GM21390 (cell line): ENCODE data around the gene USP35.

Experiments used
- ATAC-seq: cut with Tn5 transposase; IDR thresholded peaks from one replicate; pipeline ENCODE4 v1.9.1; 2021; ENCODE audit not compliant: unreplicated experiment

USP35 gene, protein sequence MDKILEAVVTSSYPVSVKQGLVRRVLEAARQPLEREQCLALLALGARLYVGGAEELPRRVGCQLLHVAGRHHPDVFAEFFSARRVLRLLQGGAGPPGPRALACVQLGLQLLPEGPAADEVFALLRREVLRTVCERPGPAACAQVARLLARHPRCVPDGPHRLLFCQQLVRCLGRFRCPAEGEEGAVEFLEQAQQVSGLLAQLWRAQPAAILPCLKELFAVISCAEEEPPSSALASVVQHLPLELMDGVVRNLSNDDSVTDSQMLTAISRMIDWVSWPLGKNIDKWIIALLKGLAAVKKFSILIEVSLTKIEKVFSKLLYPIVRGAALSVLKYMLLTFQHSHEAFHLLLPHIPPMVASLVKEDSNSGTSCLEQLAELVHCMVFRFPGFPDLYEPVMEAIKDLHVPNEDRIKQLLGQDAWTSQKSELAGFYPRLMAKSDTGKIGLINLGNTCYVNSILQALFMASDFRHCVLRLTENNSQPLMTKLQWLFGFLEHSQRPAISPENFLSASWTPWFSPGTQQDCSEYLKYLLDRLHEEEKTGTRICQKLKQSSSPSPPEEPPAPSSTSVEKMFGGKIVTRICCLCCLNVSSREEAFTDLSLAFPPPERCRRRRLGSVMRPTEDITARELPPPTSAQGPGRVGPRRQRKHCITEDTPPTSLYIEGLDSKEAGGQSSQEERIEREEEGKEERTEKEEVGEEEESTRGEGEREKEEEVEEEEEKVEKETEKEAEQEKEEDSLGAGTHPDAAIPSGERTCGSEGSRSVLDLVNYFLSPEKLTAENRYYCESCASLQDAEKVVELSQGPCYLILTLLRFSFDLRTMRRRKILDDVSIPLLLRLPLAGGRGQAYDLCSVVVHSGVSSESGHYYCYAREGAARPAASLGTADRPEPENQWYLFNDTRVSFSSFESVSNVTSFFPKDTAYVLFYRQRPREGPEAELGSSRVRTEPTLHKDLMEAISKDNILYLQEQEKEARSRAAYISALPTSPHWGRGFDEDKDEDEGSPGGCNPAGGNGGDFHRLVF

DNA sequence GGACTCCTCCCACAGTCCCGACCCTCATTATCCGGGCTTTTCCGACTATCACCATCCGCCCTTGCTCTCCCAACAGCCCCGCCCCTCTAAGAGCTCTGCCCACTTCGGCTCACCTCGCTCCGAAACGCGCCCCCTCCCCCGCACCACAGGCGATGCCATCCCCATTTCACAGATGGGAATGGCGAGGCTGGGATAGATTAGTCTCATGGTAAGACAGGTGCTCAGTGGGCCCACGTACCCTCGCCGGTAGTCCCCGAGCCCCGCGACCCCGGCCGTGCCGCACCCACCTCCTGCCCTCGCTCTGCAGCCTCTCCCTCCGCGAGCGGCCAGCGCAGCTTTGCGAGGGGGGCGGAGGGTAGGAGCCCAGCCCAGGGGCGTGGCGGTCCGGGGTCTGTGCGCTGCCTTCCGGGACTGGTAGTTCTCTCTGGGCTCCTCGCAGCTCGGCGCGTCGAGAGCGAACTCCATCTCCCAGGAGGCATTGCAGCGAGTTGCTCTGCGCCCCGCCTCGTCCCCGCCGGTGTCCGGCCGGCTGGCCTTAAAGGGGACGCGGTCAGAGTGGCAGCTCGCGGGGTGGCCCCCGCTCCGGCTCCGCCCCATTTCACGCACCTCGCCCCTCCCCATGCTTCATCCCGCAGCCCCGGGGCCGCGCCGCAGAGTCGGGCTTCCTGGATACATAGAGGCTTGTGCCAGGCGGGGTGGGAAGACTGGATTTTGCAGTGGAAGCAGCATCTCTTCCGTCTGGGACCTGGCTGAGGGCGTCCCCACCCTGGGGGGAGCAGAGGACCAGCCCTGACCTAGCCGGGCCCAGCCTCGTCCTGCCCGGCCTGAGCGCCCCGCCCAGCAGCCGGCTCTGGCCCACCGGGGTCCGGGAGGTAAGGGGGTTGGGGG, at the start of gene USP35, which contains the start of gene KCTD21:
TSS of gene USP35 (plus strand) at position 634 of the 888 bp plus-strand sequence. CDS start 7,327 bp downstream, outside the sequence.
TSS of gene KCTD21 (minus strand) at position 341 of the 888 bp plus-strand sequence. CDS start 14,072 bp downstream, outside the sequence.
- peak; percentile 97 for ATAC-seq

DNA sequence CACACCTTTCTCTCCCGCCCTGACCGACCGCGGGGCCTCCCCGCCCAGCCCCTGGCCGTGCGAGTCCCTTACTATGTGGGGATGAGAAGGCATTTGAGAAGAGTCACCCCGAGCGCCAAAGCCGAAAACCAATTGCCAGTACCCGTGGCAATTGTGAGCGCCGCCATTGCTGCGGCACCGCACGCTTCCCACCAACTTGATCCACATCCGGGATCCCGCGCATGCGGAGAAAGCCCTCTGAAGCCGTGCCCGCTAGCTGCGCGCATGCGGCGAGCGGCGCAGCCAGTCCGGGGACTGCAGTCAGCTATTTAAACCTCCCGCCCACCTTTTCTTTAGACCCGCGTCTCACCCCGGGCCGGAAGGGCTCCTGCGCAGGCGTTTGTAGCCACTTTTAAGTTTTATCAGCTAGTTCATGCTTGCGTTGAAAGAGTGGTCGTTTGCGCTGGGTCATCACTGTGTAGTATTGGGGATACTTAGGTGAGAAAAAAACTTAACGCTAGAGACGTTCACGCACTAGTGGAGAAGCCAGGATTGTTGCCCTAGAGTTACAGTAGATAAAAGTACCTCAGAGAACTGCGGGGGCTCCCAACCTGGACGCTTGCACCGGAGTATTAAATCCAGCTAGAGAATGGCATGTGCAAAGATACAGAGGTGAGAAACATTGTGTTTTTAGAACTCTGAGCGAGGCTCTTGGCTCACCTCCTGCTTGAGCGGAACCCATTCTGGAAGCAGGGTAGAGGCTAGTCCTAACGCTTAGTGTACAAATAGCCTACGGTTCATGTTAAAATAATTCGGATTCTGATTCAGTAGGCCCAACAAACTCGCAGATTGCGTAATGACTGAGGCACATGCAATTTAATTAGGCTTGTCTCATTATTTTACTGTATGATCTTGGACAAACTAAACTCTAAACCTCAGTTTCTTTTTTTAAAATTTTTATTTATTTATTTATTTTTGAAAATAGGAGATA, 49.0 kb upstream of the USP35 start, which contains the start of gene ALG8:
TSS of gene ALG8 (minus strand) at position 205 of the 970 bp plus-strand sequence. CDS start at position 167, 38 bp downstream.
- peak; percentile 88 for ATAC-seq

DNA sequence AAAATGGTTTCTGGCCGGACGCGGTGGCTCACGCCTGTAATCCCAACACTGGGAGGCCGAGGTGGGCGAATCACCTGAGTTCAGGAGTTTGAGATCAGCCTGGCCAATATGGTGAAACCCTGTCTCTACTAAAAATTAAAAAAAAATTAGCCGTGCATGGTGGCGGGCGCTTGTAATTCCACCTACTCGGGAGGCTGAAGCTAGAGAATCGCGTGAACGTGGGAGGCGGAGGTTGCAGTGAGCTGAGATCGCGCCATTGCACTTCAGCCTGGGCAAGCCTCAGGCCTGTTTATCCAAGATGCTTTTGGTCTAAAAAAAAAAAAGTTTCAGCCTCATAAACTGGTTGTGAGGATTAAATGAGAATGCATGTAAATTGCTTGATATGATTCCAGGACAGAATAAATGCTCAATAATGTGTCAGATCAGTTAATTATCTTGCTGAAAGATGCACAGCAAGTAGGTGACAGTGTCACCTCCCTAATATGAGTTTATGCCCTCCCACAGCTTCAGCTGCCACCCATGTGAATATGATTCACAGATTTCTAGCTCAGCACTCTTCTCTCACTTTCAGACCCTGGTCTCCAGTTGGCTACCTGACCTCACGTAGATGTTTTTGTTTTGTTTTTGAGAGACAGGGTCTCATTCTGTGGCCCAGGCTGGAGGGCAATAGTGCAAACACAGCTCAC, 48.2 kb upstream of the USP35 start:
- no peak for ATAC-seq

DNA sequence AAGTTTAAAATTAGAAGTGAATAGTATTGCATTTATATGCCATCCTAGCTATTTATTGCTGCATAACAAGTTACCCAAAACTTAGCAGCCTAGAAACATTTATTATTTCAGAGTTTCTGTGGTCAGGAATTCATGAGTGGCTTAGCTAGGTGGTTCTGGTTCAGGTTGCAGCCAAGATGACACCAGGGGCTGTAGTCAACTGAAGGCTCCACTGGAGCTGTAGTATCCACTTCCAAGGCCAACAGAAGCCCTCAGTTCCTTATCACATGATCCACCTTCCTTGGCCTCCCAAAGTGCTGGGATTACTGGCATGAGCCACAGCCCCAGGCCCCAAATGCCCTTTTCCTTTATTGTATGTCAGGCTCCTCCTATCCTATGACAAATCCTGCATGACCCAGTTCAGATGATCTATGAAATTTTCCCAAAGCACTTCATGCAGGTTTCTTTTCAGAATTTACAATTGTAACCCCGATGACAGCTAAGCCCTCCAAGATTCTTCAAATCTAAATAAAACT, 43.2 kb upstream of the USP35 start:
- no peak for ATAC-seq

DNA sequence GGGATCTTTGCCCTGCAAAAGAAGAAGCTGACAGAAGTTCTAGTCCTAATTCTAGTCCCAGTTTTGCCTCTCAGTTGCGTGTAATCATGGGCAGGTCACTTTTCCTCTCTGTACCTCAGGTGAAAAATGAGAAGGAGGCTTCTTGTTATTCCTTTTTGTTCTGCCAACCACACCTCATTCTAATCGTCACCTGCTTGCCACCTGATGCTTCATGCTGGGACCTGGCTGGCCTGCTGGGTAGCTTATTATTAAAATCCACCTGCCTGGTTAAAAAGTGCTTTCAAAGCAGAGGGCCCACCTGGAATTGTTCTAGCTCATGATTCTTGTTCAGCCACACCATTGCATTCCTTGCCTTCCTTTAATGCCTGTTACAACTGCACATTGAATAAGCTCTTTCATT, 40.9 kb upstream of the USP35 start:
- ATAC-seq: no peak

DNA sequence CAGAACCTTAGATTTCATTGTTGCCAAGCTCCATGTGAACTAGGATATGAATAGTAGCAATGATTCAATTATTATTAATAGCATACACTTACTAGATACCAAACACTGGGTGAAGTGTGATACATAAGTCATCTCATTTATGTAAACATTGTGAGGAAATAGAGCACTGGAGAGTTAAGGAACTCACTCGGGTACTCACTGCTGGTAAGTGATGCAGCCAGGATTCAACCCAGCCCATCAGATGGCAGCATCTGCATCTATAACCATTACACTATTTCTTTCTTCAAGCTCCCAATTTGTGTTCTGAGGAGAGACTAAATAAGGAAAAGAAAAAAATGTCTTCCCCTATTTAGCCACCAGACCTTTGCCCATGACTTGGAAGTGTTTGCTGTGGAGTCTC, 39.1 kb upstream of the USP35 start:
- no peak for ATAC-seq

DNA sequence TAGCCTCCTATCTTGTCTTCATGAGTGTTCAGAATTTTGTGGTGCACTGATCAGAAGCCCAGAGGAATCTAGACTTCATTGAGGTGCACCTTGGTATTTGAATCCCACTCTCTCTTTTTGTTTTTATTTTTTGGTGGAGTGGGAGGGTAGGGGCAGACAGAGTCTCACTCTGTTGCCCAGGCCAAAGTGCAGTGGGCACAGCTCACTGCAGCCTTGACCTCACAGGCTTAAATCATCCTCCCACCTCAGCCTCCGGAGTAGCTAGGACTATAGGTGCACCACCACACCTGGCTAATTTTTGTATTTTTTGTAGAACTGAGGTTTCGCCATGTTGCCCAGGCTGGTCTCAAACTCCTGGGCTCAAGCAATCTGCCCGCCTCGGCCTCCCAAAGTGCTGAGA, 38.4 kb upstream of the USP35 start:
- no peak for ATAC-seq

DNA sequence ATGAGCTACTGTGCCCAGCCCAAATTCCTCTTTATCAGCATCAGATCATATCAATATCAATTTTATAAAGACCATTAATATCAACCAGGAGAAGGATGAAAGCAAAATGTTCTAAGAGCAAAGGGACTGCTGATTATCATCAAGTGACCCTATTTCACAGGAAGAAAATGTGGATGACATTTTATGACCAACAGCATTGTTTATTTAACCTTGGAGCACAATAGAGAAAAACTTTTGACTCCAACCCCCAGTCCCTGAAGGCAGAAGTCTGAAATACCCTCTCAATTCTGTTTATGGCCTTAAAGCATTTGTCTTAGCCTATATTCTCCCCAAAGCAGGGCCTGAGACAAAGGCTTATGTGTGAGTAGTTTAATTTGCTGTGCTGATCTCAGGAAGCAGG, 38.0 kb upstream of the USP35 start:
- ATAC-seq: no peak

DNA sequence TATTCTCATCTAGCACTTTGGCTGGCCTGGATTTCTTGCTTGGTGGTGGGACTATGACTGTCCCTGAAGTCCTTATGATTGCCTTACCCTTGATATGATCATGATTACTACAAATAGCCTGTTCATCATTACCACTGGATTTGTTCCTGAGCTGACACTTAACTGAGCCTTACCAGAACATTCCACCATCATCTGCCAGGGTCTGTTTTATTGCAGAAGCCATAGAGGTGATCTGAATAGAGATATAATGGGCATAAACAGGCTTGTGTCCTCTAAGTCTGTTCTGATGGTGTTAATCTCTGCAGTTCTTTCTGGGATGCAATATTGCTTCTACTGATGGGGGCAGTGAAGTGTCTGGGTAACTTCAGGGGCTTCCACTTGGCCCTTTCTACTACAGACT, 36.9 kb upstream of the USP35 start:
- no peak for ATAC-seq

DNA sequence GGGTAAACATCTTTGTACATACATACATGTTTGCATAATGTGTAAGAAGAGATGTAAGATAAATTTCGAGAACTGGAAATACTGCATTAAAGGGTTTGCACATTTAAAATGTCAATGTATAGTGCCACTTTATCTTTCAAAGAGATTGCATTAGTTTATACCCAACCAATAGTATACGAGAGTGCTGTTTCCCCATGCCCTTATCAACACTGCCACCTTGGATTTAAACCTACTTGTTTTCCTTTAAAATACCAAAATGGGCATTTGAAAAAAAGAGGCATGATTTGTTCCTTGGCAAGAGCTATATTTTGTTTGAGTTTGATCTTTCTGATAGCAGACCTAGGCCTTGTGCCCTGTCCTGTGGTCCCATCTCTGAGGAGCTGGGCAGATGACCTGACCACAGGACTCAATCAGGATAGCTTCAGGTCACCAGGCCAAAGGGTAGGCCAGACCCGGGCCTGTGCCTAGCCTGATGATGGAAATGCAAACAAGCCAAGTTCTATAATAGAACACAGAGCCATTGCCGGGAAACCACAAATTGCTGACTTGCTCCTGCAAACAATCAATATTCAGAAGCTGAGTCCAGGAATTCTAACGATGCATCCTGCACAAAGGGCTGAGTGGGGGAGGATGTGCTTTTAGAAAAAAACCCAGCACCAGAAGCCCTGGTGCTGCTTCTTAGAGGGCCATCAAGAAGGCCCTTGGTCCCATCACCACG, 32.4 kb upstream of the USP35 start:
- ATAC-seq: no peak

DNA sequence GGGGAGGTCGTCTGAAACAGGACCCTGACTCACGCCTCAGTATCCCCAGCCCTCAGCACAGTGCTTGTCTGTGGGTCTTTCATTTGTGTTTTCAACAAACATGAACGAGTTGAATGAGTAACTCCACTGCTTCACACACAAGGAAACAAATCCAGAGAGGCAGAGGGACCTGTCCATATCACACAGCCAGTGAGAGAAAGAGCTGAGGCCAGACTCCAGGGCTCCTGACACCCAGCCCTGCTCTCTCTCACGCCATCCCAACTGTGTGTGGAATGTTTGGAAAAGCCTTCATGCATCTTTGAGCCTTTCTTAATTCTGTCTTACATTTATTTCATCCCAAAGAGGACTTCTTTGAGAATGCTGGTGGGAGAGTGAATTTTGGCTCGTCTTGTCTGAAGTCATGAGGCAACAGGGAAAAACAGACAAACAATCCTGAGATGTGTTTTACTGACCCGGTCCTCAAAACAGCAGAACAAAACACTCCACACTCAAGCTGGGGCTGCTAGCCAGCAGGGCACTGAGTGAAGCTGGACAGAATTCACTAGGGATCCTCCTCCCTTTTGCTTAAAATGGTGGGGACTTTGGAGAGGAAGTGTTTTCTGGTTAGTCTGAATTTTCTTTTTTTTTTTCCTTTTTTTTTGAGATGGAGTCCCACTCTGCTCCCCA, 29.6 kb upstream of the USP35 start:
- no peak for ATAC-seq

DNA sequence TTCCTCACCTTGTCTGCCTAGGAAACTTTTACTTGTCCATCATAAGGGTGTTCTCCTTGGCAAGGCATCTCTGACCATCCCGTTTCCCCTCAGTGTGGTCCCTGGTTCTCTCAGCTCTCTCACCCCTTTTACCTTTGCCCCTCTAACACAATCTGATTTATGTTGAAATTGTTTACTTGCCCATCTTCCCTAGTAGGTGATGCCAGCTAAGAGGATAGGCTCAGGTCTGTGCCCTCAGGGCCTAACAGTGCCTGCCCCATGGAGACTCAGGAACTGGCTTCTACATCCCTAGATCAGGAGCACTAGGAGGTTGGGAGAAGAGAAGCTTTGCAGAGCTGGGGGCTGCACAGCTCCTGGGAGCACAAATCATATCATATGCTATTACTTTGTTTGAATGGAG, 28.2 kb upstream of the USP35 start:
- ATAC-seq: no peak

DNA sequence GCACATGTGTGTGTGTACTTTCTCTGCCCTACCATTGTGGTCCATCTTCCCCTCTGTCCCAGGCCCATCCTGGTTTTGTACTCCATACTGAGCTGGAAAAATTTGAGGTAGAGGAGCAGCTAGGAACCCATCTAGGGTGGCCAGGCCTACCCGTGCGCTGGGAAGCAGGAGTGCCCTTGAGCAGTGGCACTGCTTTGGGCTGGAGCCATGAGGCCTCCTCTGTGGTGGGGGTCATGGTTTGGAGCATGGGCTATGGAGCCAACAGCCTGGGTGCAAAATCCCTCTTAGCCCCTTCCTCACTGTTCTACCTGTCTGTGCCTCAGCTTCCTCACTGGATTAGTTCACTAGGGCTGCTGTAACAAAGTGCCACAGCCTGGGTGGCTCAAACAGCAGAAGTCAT, 27.4 kb upstream of the USP35 start:
- ATAC-seq: no peak

DNA sequence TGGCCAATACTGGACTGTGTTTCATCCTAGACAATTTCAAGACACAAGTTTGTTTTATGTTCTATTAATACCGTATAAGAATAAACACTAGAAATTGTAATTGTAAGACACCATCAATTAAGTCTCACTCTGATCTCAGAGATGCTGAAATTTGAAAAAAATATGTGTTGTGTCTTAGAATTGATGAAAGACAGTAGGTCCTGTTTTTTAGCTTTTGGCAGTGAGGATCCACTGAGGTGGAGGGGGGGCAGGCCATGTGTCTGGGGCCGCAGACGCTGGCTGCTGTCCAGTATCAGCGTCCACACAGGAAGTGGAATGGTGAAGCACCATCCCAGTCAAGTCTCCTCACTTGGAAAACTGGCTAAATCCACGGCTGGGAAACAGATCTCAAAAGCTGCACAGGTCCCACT, 26.8 kb upstream of the USP35 start:
- no peak for ATAC-seq

DNA sequence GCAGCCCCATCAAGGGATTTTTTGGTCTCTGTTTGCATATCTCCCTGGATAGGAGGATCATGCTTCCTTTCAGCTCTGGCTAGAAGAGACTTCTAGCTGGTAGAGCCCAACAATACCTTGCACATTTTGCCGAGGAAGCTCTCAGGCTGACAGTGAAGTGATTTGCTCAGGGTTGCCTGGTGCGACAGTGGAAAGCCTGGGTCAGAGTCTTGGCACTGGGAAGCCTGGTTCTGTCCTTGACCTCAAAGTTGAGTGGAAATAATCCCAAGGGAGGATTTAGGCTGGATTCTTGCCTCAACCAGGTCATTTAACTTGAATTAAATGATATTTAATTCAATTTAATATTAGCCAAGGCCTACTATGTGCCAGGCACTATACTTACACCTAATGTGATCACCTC, 24.9 kb upstream of the USP35 start:
- ATAC-seq: no peak

DNA sequence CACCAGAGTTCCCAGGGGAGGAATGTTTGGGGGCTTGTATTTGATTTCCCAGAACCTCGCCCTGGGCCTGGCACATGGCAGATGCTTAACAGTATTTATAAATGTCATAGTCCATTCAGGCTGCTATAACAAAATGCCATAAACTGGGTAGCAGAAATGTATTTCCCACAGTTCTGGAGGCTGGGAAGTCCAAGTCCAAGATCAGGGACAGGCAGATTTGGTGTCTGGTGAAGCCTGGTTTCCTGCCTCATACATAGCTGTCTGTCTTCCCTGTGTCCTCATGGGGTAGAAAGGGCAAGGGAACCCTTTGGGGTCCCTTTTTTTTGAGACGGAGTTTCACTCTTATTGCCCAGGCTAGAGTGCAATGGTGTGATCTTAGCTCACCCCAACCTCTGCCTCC, 24.2 kb upstream of the USP35 start:
- ATAC-seq: no peak

DNA sequence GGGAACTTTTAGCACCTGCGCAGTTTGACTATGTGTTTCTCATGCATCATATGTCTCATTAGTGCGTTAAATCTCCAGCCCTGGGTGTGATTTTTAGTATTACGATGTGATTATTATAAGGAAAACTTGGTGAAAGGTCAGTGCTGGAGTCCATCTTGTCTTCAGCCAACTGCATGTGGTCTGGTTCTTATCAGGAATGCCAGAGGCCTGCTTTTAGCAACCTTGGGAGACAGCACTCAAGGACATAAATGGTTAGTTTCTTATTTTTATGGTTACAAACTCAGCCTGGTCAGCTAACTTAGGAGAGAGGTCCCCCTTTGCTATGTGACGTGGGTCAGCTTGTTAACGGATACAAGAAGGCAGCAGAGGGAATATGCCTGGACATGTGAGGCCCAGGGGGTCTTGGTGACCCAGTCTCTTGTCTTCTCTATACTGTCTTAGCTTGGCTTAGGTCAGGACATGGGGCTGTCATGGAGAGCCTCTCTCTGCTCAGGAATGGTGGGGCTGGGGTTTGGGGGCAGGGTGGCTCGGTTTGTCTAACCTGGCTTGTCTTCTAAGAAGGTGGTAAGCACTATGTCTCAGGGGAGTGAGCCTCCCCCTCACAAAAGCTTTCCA, 21.8 kb upstream of the USP35 start:
- ATAC-seq: no peak
